Nucleus accumbens (tissue), 56 donors: ENCODE results near the gene STPG4.
"Not testable (repeated sequence)": the region's sequence is repeated elsewhere in the genome, so short reads cannot be mapped to it uniquely, and the experiment has no call there.

Experiments used
- DNase-seq, 56 donors: peaks; one replicate each; lab custom pipeline; 2025; lab: John Stamatoyannopoulos, UW

STPG4 gene

GRCh38 chr2:47155091-47155876 lies at the start of gene STPG4:
STPG4 (minus strand) TSS chr2:47155308; CDS start chr2:47155251, 57 bp downstream.
- DNase-seq, result no peak

GRCh38 chr2:47204691-47205090 lies 49.6 kb upstream of the STPG4 start:
- DNase-seq, result no peak

DNA sequence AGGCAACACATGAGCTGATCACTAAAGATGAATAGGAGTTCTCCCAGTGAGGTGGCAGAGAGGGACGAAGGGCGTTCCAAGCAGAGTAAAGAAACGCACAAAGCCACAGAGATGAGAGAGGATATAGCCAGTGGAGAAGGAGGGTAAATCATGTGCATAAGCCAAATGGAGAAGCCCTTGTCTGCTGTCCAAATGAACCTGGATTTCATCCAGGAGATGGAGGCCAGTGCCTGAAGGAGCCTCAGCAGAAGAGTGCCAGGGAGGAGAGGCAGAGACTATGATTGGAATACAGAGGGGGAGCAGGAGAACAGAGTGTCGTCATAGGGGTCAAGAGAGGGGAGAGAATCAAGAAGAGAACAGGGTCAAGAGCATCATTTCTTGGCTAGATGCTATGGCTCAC lies 48.9 kb upstream of the STPG4 start:
- peak in 1 of 56 donors; percentile 5 for DNase-seq

- no peak for DNase-seq
Measured at GRCh38 chr2:47201224-47201623, 46.1 kb upstream of the STPG4 start.

- DNase-seq, result no peak
Measured at GRCh38 chr2:47198985-47199451, 43.9 kb upstream of the STPG4 start.

DNA sequence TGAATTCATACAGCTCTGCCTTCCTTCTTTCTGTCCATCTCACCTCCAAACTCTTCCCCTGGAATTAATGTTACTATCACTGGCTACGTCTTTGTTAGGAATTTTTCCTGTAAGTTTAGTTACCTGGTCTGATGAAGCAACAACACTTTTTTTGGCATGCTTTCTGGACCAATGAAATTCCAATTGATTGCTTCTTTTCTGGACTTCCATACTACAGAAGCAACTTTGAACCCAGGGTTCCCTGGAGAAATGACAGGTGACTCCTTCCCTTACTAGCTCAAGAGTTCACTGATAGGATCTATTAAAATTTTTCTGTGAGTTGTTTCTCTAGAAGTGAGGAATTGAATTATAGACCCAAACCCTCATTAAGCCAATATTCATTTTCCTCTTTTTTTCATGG lies 41.4 kb upstream of the STPG4 start:
- no peak for DNase-seq

GRCh38 chr2:47196046-47196445 lies 40.9 kb upstream of the STPG4 start:
- no peak for DNase-seq

- DNase-seq, result peak in 5 of 56 donors; percentile 15 to 22 (median 20)
Measured at GRCh38 chr2:47195148-47195547, 40.0 kb upstream of the STPG4 start.

- DNase-seq, result no peak
Measured at GRCh38 chr2:47194410-47194809, 39.3 kb upstream of the STPG4 start.

GRCh38 chr2:47193607-47194006 lies 38.5 kb upstream of the STPG4 start:
- peak in 11 of 56 donors; percentile 10 to 47 (median 23) for DNase-seq

- DNase-seq, result no peak
Measured at GRCh38 chr2:47190188-47190881, 35.2 kb upstream of the STPG4 start.

GRCh38 chr2:47189635-47190034 lies 34.5 kb upstream of the STPG4 start:
- no peak for DNase-seq

GRCh38 chr2:47187069-47187468 lies 32.0 kb upstream of the STPG4 start:
- no peak for DNase-seq

- DNase-seq, result no peak
Measured at GRCh38 chr2:47186351-47186750, 31.2 kb upstream of the STPG4 start.

DNA sequence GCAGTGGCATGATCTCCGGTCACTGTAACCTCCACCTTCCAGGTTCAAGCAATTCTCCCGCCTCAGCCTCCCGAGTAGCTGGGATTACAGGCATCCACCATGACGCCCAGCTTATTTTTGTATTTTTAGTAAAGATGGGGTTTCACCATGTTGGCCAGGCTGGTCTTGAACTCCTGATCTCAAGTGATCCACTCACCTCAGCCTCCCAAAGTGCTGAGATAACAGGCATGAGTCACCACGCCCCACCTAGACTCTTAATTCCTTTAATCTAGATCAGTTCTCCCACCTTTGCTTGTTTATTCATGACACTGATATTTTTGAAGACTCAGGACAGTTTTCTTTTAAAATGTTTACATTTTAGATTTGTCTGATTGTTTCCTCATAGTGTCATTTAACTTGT lies 30.0 kb upstream of the STPG4 start:
- not testable (repeated sequence) for DNase-seq

- DNase-seq, result no peak
Measured at GRCh38 chr2:47181176-47181575, 26.1 kb upstream of the STPG4 start.

GRCh38 chr2:47180531-47180930 lies 25.4 kb upstream of the STPG4 start:
- DNase-seq, result no peak

DNA sequence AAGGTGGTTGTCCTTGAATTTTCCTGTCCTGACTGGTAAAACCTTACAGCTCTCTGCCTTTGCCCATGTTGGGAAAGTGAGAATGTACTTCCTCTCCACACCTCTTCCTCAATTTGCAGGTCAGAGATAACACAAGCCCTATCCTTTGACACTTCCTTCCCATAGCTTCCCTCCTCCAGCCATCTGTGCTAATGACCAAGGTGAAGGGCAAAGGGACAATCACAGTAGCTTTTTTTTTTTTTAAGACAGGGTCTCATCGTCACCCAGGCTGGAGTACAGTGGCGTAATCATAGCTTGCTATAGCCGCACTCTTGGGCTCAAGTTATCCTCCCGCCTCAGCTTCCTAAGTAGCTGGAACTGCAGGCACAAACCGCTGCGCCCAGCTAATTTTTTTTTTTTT lies 24.3 kb upstream of the STPG4 start:
- DNase-seq, result no peak

DNA sequence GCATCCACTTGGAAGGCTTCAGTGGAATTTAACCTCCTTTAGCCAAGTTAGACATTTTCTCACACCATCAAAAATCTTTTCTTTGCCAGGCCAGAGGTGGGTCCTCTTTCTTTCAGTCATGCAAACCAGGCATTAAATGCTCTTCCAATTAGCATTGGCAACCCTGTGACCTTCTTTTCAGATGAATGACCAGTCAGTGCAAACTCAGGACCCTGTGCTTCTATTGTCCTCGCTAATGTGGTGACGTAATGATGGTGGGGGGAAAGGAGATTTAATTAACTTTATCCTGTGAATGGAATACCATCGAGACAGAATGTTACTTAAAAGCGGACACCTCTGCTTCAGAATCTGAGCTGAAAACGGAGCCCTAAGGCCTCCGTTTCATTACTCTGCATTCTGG lies 23.2 kb upstream of the STPG4 start:
- DNase-seq, result no peak

DNA sequence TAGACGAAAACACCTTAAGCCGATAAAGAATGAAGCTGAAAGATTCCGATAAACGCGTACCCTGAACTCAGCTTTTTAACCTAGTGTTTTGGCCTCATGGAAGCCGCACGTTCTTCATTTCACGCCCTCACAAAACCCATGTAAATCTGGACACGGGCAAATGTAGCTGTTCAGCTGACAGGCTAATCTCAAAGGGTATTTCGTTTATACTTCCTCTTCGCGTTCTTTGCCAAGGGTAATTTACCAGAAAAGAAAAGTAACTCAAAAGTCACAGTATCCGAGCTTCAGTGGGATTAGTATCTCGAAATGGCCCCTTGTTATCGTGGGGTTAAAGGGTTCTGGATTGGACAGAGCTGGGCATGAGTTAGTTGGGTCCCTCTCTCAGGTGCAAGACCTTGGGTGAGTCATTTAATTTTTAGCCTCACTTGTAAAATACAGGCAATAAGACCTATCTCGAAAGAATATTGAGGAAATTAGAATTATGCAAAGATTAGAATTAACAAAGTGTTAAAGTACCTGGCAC lies 22.0 kb upstream of the STPG4 start:
- no peak for DNase-seq

DNA sequence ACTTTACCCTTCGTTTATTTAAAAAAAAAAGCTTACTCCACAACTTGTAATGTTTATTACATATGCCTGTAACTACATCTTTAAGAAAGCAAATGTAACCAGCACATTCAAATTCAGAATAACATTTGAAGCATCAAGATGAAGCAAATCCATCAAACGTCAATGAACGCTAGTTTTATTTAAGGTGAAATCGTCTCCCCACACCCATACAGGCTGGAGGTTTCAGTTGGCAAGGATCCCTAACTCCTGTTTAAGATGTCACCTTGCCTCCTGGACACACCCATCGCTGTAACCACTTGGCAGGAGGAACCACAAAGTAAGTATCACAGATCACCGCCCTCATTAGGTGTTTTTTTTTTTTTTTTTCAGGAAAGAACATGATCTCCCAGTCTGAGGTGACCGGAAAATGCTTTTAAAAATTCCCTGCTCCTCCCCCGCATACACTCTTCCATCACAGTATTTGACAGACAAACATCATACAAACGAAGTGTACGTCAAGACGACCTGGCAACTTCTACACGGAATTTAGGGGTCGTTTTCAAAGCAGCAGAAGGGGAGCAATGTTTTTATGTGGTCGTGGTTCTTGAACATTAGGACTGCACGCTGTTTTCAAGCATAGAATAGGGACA lies 19.7 kb upstream of the STPG4 start:
- no peak for DNase-seq
